HG03139 (cell line): ENCODE results near the gene XDH.
A peak's percentile ranks its signal among the peaks of the same experiment; 100 is the strongest.

Experiments
- ATAC-seq: cut with Tn5 transposase; IDR thresholded peaks from one replicate; pipeline ENCODE4 v1.9.1; 2021; ENCODE audit not compliant: unreplicated experiment

XDH gene

DNA sequence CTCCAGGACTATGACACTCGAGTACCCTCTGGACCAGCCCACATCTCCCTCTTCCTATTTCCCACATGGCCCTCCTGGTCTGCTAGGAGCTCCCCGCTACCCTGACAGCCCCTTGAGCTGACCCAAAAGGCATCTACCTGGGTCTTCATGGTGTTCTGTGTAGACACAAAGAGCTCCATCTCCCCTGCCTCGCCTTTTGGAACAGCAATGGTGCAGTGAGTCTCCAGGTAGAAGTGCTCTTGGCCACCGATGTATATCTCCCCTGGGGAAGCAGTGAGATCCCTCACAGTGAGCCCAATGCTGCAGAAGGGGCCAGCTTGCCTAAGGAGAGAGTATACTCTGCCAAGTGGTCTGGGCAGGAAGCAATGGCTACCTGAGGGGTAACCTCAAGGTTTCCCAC is 47.8 kb downstream of the XDH start:
- ATAC-seq = no peak

DNA sequence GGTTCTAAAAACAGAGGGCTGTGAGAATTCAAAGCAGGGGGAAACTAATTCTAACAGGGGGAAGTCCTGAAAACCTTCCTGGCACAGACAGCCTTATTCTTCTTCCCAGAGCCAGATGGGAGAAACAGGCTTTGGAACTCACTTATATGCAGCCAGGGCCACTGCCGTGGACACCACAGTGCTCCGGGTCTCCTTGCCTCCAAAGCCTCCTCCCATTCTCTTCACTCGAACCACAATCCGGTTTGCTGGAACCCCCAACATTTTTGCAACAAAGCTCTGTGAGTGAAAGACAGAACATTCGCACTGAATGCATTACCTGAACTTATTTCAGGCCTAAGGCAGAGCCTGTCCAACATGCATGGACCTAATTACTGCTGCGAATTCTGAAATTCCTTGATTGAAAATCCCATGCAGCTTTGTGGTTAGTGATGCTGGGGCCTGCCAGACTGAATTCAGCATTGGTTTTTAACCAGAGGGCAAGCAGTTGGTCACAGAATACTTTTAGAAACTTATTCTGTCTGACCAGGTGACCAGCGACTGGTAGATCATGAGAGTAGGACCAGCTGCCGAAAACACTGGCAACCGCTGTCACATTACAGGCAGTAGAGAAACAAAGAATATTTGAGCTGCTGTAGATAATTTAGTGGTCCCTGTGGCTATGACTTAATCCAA is 48.6 kb downstream of the XDH start:
- ATAC-seq = no peak

DNA sequence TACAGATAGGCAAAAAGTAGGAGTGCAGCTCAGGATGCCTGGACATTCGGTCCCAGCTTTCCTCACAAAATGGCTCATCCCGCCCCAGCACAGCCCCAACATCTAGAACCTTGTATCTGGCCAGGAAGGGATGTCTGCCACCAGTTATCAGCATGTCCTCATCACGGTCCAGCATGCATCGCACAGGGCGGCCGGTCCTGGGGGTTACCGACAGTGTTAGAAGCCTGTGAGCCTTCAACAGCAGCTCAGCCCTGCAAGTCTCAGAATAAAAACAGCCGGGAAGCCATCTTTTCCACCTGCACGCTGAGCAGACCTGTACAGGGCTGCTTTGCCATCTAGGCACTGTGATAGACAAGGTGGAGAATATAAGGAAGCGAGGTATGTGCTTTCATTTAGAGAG is 49.2 kb downstream of the XDH start:
- ATAC-seq = no peak

DNA sequence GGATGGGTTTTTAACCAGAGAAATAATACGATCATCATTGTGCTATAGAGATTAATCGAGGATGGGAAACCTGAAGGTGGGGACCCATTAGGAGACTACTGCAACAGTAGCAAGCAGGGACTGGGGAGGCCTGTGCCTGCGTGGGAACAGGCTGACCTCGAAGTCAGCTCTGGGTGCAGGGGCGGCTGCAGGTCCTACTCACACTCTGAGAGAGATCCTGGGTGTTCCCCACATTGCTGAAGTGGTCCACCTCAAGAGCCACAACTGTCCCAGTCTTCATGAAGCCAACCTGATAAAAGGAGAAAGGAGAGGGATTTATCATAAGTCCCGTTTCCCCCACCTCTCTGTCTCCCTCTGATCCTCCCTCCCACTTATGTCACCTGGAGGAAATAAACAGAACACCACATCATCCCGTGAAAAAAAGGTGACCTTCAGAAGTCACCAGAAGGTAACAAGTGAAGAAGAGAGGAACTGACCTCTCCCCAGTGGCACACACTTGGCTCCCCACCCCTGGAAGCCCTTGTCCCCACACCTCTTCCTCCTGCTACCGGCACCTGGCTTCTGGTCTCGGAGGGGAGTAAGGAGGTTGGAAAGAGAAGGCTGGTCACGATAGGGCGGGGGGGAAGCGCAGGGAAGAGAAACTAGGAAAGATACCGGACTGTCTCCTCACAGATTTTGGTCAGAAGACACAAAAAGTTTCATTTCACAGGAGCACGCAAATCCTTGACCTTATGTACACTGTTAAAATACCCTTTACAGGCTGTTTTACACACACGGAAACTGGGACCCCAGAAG is 50.4 kb downstream of the XDH start:
- no peak for ATAC-seq

DNA sequence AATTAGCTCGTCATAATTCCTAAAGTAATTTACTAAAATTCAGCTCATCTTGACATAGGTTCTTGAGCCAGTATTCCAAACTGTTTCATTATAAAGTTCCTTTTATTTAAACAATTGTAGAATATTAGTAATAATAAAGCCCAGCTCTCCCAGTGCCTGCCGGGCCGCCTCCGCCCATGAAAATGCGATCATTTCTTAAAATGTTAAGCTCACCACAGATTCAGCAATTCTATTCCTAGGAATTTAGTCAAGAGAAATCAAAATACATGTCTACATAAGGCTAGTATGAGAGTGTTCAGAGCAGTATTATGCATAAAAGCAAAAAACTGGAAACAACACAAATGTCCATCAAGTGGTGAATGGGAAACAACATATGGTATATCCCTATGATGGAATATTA is 52.0 kb downstream of the XDH start:
- no peak for ATAC-seq

DNA sequence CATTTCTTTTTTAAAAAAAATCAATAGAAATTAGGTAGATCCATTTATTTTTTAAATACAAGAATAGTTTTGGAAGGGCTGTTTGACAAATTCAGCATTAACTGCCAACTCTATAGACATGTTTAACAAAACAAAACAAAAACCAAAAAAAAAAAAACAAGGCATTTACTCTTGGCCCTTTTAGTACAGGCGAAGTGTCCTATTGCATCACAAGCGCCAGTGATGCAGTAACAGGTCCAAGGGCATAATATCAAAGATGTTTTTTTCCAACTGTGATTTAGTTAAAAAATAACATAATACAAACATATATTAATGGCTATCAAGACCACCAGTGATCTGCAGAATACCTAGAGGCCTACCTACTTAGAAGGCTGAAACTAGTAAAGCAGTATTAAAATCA is 55.3 kb downstream of the XDH start:
- ATAC-seq = no peak

DNA sequence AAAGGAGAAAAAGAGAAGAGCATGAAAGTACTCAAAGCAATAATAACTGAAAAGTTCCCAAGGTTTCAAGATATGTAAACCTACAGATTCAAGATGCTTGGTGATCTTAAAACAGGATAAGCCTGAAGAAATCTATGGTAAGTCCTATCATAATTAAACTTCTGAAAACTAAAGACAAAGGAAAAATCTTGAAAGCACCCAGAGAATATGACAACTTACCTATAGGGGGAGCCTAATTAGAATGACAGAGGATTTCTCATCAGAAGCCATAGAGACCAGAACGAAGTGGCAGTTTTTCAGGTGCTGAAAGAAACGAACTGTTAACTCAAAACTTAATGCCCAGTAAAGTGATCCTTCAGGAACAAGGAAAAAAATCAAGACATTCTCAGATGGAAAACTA is 59.7 kb downstream of the XDH start:
- ATAC-seq = no peak

DNA sequence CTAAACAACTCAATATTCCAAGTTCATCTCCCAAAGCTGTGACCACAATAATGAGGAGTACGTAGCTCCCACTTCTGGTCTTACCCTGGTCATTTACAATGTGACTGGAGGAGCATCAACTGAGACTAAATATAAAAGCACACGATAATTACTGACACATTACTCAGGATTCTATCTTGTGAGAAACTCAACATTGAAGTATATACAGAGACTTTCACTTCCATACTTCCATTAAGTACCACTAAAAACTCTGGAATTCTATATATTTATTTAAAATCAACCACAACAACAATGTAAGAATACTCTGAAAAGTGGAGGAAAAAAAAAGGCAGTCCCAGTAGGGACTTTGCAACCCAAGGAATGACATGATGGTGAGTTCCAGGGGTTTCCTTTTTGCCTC is 61.4 kb downstream of the XDH start:
- ATAC-seq = no peak

DNA sequence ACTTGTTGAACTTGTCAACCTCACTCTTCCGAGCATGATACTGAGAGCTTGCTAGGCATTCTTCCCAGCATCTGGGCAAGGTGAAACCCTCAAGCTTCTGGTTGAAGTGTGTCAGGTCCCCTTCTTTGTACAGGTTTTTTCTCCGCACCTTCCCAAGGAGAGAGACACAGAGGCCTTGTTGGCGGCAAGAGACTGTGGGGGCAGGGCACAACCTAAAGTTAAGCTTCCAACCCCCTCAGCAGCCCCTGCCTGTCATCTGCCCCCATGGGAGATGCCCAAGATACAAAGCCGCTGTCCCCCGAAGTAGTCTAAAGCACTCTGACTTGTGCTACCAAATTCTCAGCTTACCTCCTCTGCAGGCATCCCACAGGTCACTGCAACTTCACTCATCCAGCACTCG is 64.9 kb downstream of the XDH start:
- no peak for ATAC-seq

DNA sequence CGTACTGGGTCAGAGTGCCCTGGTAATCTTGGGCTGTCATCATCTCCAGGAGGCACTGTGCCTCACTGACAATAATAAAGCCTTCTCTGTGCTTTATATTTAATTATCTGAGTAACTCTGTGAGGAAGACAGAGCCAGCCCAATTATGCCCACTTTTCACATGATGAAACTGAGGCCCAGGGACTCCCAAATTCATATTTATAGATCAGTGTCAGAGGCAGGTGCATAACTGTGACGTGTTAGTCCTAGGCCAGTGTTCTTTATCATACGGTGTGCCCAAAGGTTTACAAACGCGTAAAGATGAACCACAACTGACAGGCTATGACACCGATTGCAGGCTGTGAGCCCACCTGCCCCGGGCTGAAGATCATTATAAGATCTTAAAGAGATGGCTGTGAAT is 65.4 kb downstream of the XDH start:
- ATAC-seq = no peak

DNA sequence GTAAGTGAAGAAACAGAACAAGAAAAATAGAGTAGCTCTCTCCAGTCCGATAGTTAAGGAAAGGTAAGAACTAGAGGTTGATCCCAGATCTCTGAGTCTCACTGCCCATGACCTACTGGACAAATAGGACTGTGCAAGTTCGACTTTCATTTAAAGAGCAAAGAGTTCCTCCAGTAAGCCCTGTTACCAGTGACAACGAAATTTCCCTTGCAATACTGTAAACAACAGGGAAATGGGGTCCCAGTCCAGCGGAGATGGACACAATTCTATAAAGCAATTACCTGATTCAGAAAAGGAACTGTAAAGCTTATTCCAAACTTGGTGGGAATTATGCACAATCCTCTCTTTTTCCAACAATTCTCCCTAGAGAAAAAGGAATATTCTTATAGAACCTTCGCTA is 65.9 kb downstream of the XDH start:
- ATAC-seq = no peak

DNA sequence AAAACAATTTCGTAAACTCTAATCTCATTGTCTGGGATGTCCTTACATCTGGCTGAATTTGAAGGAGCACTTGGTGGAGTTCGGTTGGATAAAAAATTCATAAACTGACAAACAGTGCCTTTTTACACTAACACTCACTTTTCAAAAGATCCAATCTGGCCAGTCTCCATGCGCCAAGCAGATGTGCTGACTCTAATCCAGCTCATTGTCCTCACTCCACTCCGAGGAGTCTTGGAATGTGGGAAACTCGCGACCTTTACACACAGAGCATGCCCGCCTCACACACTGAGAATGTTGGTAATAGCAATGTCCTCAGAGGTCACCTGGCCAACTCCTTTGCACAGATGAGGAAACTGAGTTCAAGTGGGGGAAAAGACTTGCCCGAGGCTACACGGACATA is 66.8 kb downstream of the XDH start:
- no peak for ATAC-seq

DNA sequence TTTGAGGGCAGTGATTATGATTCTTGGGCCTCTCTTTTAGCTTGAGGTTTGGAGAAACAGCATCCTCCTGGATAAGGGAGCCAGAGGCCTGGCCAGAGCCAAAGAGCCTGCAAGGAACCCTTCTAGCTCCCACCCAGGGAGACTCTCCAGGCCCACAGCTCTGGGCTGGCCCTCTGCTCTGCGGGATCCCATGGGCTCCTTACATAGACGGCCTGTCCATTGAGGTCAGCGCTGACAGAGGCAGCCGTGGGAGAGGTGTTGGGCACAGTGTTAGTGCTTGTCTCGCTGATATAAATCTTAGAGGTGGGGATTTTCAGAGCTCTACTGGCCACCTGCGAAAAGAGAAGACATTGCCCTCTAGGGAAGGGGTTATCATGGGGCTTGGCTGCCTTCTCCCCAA is 67.2 kb downstream of the XDH start:
- ATAC-seq = no peak

DNA sequence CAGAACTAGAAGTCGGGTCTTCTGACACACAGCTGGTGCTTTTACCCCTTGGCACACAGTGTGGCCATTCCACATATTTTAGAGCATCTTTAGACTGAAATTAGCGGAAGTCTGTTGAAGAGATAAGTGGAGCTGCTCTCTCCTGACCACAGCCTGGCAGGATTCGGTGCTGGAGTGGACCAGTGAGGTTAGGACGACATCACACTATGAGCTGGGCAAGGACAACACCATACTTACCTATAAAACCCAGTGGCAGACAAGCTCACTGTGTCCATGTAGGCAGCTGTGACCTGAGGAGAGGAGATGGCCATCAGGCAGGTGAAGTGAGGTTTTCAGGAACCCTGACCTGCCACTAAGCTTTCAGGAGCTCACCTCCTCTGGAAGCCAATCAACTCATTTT is 70.1 kb downstream of the XDH start:
- ATAC-seq = no peak

DNA sequence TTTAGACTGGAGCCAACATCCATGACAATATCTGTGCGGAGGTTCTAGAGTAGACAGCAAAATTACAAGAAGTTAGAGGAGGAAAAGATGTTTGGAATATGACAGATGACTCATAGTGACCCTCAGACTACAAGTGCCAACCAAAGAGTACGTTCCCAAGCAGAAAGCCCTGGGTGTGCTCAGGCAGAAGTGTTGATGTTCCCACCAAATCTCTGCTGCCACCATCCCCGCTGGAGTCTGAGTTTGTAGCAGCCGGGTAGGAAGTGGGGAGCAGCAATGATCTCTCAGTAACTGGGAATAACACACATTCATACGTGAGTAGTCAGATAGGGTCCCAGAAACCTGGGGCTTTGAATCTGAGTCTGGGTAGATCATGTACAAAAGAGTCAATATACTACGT is 73.2 kb downstream of the XDH start:
- ATAC-seq = no peak

DNA sequence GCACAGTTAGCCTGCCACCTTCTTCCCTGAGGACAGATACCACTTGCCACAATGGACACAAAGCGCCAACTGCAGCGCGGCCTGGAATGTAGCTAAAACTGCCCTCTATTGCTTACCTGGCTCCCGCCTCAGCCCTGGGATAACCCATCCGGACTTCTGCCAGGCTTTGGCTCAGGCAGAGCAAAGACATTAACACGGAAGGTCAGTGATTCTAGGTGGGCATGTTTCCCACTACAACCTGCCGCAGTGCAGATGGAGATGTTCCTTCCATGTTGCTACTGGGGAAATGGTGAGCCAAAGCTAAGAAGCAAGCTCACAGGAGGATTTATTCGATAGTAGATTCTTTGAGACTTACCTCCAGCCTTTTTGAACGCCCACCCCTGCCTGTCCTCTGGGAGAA is 74.8 kb downstream of the XDH start:
- no peak for ATAC-seq

DNA sequence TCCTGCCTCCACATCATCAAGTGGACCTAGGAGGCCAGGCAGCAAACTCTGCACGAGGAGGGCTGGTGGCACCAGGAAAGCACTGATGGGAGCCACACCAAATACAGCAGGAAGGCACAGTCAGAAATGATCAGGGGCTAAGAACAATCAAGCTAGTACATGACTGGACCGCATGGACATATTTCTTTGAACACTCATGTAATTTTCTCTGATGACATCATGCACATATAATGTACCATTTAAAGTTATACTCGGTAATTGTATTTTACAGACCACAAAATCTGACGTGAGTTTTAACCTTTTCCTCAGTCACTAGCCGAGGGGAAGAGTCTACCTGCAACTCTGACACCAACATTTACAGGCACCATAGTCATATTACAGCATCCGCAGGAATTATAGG is 76.7 kb downstream of the XDH start:
- no peak for ATAC-seq

DNA sequence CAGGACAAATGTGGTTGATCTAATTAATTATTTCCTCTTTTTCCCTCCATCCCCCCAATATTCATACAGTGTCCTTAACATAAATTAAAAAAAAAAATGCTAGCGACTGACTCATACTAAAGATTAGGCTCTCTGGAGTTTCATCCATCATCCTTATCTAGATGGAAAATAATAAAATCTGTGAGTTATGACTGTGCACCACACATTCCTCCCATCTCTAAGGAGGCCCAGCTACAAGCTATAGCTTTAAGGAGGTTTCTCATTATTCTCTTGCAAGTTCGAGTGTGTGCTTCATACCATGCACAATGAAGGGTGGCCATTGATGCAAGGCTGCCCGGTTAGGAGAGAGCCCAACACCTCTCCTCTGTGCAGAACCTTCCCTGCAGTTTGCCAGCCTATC is 77.3 kb downstream of the XDH start:
- ATAC-seq = no peak

DNA sequence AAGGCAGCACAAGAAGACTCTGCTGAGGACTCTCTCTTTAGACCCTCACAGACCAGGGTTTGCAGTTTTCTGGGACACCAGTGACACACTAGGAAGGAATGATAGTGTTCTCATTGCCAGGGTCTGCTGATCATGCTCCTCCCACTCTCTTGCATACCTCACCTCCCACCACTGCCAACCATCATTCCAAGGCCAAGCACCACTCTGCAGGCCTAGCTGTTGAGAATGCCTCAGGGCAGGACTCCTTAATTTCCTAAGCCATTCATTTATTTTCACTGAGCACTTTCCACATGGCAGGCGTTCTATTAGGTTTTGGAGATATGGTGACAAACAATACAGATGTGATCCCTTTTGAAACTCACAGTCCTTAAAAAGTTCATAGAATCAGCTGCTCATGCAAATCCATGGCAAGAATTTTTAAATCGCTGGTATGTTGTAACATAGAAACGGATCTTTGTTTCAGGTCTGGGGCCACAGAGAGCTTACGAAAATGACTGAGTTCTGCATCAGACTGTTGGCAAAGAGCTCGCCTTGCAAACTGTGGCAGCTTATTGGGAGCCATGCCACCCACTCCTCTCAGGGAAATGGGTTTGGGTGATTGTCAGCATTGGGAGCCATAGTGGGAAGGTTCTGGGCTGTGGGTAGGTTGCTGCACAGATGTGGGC is 78.5 kb downstream of the XDH start:
- no peak for ATAC-seq

DNA sequence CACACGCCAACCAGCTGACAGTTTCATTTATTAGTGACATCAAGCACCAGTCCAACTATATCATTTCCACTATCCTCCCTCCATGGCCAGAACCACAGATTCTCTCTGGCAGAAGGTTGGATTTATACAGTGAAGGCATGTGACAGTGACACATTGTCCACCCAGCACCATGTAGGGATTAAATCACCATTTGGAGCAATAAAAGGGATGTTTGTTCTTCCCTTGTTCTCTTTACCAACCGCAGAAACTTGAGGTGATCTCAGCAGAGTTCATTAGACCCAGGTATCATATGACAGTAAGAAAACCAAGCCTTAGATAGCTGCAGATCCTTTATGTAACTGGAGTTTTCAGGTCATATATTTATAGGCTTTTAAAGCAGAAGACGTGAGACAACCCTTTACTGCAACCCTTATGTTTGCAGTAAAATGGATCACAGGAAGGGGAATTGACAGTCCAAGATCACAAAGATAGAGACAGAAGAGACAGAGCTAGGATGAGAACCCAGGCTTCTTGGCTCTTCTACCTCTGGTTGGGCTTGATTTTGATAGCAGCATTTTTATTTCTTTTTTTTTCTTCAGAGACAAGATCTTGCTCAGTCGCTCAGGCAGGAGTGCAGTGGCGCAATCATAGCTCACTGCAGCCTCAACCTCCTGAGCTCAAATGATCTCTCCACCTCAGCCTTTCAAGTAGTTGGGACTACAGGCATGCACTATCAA is 80.1 kb downstream of the XDH start:
- no peak for ATAC-seq

DNA sequence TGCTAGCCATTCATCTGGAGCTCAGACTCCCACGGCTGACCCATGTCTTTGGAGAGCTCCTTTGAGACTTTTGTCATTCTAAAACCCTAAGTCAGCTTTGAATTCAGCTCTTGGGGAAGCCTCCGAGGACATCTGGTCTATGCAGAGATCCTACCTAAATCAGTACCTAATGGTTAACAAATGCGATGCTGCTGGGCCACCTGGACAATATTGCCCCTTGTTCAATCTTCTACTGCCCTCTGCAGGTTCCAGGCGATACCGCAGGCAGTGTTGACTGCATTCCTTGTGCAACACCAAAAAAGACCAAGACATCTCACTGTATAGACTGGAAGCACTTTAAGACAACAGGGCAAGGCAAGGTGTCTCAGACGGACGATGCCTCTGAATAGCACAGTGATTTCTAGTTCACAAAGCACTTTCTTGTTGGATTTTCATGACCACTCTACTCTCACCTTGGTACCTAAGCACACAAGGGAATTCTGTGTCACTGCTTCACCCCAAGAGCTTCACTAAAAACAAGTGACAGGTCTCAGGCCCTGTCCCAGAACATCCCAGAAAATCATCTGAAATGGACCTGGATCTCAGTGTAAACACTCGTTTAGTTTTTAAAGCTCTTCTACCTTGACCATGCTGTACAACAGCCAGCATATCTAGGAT is 80.9 kb downstream of the XDH start:
- peak; percentile 72 for ATAC-seq
